ENCODE data around the gene IGFLR1.
"Not testable (repeated sequence)": the region's sequence is repeated elsewhere in the genome, so short reads cannot be mapped to it uniquely, and the experiment has no call there.

IGFLR1 gene

DNA sequence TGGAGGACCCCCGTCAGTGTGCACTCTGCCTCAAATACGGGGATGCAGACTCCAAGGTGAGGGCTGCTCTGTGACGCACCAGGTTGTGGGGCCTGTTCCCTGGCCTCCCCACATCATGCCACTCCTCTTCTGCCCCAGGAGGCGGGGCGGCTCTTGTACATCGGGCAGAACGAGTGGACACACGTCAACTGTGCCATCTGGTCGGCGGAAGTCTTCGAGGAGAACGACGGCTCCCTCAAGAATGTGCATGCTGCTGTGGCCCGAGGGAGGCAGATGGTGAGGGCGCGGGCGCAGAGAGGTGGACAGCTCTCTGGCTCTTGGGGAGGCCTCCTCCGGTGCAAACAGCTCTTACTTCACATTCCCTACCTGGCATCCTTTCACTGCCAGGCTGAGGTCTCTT lies 13.2 kb downstream of the IGFLR1 start:
- H3K4me3 ChIP-seq (ENCODE audit: low read depth, low read length): no peak overlapping the region
- TF ChIP-seq, protein P1, sequence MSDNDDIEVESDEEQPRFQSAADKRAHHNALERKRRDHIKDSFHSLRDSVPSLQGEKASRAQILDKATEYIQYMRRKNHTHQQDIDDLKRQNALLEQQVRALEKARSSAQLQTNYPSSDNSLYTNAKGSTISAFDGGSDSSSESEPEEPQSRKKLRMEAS (IDR thresholded peaks at IDR 0.05; ENCODE audit: low read depth, low read length): no peak
- TF ChIP-seq POLR2A (IDR thresholded peaks at IDR 0.05; ENCODE audit: extremely low read depth, insufficient read length): no peak
- TF ChIP-seq, protein P2, sequence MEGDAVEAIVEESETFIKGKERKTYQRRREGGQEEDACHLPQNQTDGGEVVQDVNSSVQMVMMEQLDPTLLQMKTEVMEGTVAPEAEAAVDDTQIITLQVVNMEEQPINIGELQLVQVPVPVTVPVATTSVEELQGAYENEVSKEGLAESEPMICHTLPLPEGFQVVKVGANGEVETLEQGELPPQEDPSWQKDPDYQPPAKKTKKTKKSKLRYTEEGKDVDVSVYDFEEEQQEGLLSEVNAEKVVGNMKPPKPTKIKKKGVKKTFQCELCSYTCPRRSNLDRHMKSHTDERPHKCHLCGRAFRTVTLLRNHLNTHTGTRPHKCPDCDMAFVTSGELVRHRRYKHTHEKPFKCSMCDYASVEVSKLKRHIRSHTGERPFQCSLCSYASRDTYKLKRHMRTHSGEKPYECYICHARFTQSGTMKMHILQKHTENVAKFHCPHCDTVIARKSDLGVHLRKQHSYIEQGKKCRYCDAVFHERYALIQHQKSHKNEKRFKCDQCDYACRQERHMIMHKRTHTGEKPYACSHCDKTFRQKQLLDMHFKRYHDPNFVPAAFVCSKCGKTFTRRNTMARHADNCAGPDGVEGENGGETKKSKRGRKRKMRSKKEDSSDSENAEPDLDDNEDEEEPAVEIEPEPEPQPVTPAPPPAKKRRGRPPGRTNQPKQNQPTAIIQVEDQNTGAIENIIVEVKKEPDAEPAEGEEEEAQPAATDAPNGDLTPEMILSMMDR (IDR thresholded peaks at IDR 0.05; ENCODE audit: low read depth, low read length): no peak
- TF ChIP-seq MYC (IDR thresholded peaks at IDR 0.05; ENCODE audit: low read depth, low read length): no peak
- no peak for DNase-seq (ENCODE audit: low read depth)

DNA sequence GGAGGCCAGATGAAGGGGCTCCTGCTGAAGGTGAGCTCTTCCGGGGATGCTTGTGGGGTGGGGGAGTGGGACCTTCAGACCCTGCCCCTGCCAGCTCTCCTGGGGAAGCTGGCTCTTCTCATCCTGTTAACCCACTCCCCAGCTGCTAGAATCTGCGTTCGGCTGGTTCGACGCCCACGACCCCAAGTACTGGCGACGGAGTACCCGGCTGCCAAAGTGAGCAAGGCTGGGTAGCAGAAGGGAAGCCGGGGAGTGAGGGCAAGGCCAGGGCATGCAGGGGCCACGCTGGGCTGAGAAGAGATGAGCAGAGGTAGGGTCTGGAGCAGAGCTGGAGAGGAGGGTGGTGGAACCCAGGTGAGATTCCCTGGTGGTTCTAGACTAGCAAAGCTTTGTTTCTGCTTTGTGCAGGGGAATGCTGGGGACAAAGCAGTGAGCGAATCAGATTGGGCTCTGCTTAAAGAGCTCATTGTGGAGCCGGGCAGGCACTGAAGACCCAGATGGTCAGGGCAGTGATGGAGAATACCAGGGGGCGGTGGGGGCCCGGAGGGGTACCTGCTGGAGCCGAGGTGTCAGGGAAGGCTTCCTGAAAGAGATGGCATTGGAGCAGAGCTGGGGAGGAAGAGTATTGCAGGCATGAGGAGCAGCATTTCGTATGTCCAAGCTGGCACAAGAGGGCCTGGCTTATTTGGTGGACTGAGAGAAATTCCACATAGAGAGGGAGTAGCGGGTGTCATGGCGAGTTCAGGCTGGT lies 14.1 kb downstream of the IGFLR1 start:
- DNase-seq (ENCODE audit: low read depth): no peak
- TF ChIP-seq POLR2A (IDR thresholded peaks at IDR 0.05; ENCODE audit: extremely low read depth, insufficient read length): no peak
- TF ChIP-seq, protein P2 (IDR thresholded peaks at IDR 0.05; ENCODE audit: low read depth, low read length): no peak
- no peak for TF ChIP-seq MYC (IDR thresholded peaks at IDR 0.05; ENCODE audit: low read depth, low read length)
- TF ChIP-seq, protein P1 (IDR thresholded peaks at IDR 0.05; ENCODE audit: low read depth, low read length): no peak
- H3K4me3 ChIP-seq (ENCODE audit: low read depth, low read length): no peak overlapping the region

DNA sequence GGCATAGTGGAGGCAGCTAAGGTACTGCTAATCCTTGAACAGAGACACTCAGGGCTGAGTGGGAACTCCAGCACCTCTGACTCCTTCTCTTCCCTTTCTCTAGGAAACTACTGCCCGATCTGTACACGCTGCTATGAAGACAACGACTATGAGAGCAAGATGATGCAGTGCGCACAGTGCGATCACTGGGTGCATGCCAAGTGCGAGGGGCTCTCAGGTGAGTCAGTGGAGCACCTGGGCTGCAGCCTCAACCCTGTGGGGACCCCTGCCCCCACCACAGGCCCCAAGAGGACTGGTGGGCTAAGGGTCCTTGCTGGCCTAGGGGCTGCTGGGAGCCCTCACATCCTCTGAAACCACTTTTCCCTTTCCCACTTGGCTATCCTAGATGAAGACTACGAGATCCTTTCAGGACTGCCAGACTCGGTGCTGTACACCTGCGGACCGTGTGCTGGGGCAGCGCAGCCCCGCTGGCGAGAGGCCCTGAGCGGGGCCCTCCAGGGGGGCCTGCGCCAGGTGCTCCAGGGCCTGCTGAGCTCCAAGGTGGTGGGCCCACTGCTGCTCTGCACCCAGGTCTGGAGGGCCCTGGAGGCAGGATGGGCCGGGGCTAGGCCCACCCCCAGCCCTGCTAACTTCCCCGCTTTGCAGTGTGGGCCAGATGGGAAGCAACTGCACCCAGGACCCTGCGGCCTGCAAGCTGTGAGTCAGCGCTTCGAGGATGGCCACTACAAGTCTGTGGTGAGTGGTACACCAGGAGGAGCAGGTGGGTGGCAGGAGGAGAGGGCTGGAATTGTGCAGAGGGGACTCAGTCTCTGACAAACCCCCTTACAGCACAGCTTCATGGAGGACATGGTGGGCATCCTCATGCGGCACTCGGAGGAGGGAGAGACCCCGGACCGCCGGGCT lies 14.9 kb downstream of the IGFLR1 start:
- DNase-seq (ENCODE audit: low read depth): no peak
- no peak overlapping the region for H3K4me3 ChIP-seq (ENCODE audit: low read depth, low read length)
- TF ChIP-seq MYC (IDR thresholded peaks at IDR 0.05; ENCODE audit: low read depth, low read length): no peak
- TF ChIP-seq, protein P1 (IDR thresholded peaks at IDR 0.05; ENCODE audit: low read depth, low read length): no peak
- TF ChIP-seq, protein P2 (IDR thresholded peaks at IDR 0.05; ENCODE audit: low read depth, low read length): no peak
- no peak for TF ChIP-seq POLR2A (IDR thresholded peaks at IDR 0.05; ENCODE audit: extremely low read depth, insufficient read length)

DNA sequence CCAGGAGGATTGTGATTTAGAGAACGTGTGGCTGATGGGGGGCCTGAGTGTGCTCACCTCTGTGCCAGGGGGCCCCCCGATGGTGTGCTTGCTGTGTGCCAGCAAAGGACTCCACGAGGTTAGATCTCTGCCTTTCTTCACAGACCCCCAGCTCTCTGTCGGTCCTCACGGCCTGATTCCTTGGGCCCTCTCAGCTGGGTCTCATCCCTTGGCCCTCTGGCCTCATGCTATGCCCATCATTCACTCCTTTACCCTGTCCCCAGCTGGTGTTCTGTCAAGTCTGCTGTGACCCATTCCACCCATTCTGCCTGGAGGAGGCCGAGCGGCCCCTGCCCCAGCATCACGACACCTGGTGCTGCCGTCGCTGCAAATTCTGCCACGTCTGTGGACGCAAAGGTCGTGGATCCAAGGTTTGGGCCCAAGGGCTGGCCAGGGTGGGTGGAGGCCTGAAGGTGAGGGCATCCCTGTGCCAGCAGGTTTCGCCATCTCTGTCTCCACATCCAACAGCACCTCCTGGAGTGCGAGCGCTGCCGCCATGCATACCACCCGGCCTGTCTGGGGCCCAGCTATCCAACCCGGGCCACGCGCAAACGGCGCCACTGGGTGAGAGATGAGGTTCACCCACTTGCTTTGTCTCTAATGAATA lies 16.9 kb downstream of the IGFLR1 start:
- DNase-seq (ENCODE audit: low read depth): no peak
- TF ChIP-seq MYC (IDR thresholded peaks at IDR 0.05; ENCODE audit: low read depth, low read length): no peak
- TF ChIP-seq, protein P2 (IDR thresholded peaks at IDR 0.05; ENCODE audit: low read depth, low read length): no peak
- TF ChIP-seq, protein P1 (IDR thresholded peaks at IDR 0.05; ENCODE audit: low read depth, low read length): no peak
- TF ChIP-seq POLR2A (IDR thresholded peaks at IDR 0.05; ENCODE audit: extremely low read depth, insufficient read length): no peak
- no peak overlapping the region for H3K4me3 ChIP-seq (ENCODE audit: low read depth, low read length)

DNA sequence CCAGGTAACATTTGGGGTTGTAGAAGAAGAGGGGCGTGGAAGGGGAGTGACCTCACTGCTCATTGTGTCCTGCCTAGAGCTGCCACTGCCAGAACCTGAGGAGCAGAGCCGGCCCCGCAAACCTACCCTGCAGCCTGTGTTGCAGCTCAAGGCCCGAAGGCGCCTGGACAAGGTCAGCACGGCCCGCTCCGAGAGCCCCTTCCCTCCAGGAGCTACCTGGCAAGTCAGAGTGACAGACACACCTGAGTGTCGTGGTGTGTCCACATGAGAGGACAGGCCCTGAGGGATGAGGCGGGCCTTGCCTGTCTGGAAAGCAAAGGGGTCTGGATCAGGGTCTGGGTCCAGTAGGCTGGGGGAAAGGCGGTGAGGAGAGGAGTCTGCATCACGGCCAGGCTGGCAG lies 17.7 kb downstream of the IGFLR1 start:
- no peak overlapping the region for H3K4me3 ChIP-seq (ENCODE audit: low read depth, low read length)
- TF ChIP-seq MYC (IDR thresholded peaks at IDR 0.05; ENCODE audit: low read depth, low read length) (no peak), POLR2A (IDR thresholded peaks at IDR 0.05; ENCODE audit: extremely low read depth, insufficient read length) (no peak)
- TF ChIP-seq, protein P1 (IDR thresholded peaks at IDR 0.05; ENCODE audit: low read depth, low read length): no peak
- TF ChIP-seq, protein P2 (IDR thresholded peaks at IDR 0.05; ENCODE audit: low read depth, low read length): no peak
- no peak for DNase-seq (ENCODE audit: low read depth)

DNA sequence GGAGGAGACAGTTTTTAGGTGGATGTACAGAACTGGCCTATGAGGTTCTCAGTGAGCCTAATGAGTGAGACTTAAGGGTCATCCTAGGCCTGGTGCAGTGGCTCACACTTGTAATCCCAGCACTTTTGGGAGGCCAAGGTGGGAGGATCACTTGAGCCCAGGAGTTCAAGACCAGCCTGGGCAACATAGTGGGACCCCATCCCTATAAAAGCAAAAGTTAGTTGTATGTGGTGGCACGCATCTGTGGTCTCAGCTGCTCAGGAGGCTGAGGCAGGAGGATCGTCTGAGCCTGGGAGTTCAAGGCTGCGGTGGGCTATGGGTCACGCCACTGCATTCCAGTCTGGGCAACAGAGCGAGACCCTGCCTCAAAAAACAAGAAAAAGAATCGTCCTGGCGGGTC lies 18.1 kb downstream of the IGFLR1 start:
- H3K4me3 ChIP-seq (ENCODE audit: low read depth, low read length); DNase-seq (ENCODE audit: low read depth): not testable (repeated sequence)

Data from NB4 (cell line).